Endothelial cell (in vitro differentiated cells): ENCODE data around the gene FBXO42. TPM values are rescaled to one million over a fixed set of nuclear protein-coding genes. Genes with fewer than 3 reads are reported as not detected.
A peak's percentile ranks its signal among the peaks of the same experiment; 100 is the strongest.

Source experiments
- DNase-seq: peaks from one replicate; pipeline ENCODE4 v3.0.0; 2021; ENCODE audit warnings: low spot score
- H3K27ac Mint-ChIP-seq: one replicate; pipeline ENCODE4 v1.8.0; 2021; ENCODE audit warnings: mixed read lengths, inconsistent platforms; ENCODE audit not compliant: unreplicated experiment
- H3K27me3 Mint-ChIP-seq: one replicate; pipeline ENCODE4 v1.8.0; 2021; ENCODE audit warnings: mild to moderate bottlenecking, moderate library complexity, mixed read lengths, inconsistent platforms; ENCODE audit not compliant: unreplicated experiment
- H3K36me3 Mint-ChIP-seq: one replicate; pipeline ENCODE4 v1.8.0; 2021; ENCODE audit warnings: mild to moderate bottlenecking, low read depth, mixed read lengths, inconsistent platforms; ENCODE audit not compliant: unreplicated experiment
- H3K4me1 Mint-ChIP-seq: one replicate; pipeline ENCODE4 v1.8.0; 2021; ENCODE audit warnings: mild to moderate bottlenecking, mixed read lengths, inconsistent platforms; ENCODE audit not compliant: unreplicated experiment
- H3K4me3 Mint-ChIP-seq: one replicate; pipeline ENCODE4 v1.8.0; 2021; ENCODE audit warnings: mild to moderate bottlenecking, mixed read lengths, inconsistent platforms; ENCODE audit not compliant: unreplicated experiment
- H3K9me3 Mint-ChIP-seq: one replicate; pipeline ENCODE4 v1.8.0; 2021; ENCODE audit warnings: mixed read lengths, inconsistent platforms; ENCODE audit not compliant: unreplicated experiment
- total RNA-seq: library from RNA; stranded (reverse); fragmentation: NEBNext Ultra II Directional; extraction: Animal tissue kit (Norgen Biotek cat#: 25700); gene quantifications from one replicate; pipeline ENCODE4 v1.2.1, GENCODE V29; 2021; ENCODE audit not compliant: unreplicated experiment
- TF ChIP-seq, protein P1 (sequence below): fragments of 200-600 bp; sonication (generic); IDR thresholded peaks from one replicate; pipeline ENCODE4 v1.5.0; 2021; ENCODE audit warnings: antibody characterized with exemption; ENCODE audit not compliant: unreplicated experiment

The FBXO42 gene
- total RNA-seq, 1 donor from 2014 or later, result 17.2 TPM

DNA sequence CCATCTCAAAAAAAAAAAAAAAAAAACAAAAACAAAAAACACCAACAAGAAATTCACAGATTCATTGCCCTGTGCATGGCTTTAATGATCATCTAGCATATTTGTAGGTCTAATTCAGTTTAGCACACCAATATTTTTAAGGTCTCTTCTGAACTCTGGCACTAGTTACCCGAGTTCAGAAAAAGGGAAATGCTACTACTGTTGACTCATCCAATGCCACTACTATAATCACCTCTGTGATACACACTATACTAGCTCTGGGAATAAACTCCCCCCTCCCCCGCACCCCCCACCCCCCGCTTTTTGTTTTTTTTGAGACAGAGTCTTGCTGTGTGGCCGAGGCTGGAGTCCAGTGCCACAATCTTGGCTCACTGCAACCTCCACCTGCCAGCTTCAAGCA is 55.6 kb downstream of the FBXO42 start:
- Mint-ChIP-seq H3K9me3 (no peaks in the 10 kb centered on the region), H3K27ac (no peak overlapping the region)
- DNase-seq, result no peak

DNA sequence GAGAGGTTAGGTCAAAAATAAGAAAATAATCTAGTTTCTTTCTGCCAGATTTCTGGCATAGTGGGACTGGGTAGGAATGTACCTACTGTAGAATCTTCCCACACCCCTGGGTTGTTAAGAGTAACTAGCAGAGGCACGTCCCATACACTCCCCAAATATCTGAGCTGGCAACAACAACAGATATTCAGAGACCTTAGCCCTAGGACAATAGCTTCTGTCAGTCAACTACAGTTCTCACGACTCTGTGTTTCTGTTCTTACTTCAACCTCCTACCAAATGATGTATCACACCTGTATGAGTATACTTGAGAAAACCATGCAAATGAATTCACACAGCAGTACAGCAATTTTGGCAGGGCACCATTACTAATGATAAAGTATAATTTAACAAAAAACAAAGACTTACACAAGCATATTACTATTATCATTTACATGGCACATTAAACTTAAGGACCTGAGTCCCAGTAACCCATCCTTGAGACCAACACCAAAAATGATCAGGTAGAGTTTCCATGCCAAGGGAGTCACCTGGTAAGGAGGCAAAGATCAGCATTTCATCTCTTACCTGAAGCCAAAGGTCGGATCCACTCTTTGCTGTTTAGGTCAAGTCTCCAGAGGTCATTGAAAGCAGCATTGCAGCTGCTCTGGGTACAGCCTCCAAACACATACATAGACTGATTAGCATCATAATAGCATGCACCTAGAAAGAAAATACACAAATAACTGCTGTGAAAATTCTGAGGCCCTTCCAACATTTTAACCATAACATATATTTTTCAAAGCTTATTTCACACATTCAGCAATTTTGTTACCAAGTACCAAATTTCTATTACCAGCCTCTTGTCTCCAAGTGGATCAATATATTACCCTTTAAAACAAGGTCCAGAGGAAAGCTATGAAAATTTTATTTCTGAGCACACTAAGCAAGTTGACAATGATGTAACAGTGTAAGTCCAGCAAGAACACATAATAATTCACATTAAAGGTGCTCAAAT is 57.8 kb downstream of the FBXO42 start:
- H3K27me3 Mint-ChIP-seq, result peaks cover 2% of the 10 kb centered on the region
- TF ChIP-seq, protein P1, sequence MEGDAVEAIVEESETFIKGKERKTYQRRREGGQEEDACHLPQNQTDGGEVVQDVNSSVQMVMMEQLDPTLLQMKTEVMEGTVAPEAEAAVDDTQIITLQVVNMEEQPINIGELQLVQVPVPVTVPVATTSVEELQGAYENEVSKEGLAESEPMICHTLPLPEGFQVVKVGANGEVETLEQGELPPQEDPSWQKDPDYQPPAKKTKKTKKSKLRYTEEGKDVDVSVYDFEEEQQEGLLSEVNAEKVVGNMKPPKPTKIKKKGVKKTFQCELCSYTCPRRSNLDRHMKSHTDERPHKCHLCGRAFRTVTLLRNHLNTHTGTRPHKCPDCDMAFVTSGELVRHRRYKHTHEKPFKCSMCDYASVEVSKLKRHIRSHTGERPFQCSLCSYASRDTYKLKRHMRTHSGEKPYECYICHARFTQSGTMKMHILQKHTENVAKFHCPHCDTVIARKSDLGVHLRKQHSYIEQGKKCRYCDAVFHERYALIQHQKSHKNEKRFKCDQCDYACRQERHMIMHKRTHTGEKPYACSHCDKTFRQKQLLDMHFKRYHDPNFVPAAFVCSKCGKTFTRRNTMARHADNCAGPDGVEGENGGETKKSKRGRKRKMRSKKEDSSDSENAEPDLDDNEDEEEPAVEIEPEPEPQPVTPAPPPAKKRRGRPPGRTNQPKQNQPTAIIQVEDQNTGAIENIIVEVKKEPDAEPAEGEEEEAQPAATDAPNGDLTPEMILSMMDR, result no peak
- peak overlapping the region; percentile 11 for H3K27ac Mint-ChIP-seq
- DNase-seq, result no peak
- H3K4me1 Mint-ChIP-seq, result peaks cover 6% of the 10 kb centered on the region
- H3K9me3 Mint-ChIP-seq, result no peaks in the 10 kb centered on the region
- H3K36me3 Mint-ChIP-seq, result peaks cover 5% of the 10 kb centered on the region
- H3K4me3 Mint-ChIP-seq, result no peak overlapping the region

More for the DNA sequence above, 55.6 kb downstream of the FBXO42 start:
- H3K4me3 Mint-ChIP-seq, result no peak overlapping the region
- TF ChIP-seq, protein P1, result no peak
- peaks cover 4% of the 10 kb centered on the region for H3K36me3 Mint-ChIP-seq
- H3K4me1 Mint-ChIP-seq, result peaks cover 6% of the 10 kb centered on the region
- peaks cover 2% of the 10 kb centered on the region for H3K27me3 Mint-ChIP-seq

DNA sequence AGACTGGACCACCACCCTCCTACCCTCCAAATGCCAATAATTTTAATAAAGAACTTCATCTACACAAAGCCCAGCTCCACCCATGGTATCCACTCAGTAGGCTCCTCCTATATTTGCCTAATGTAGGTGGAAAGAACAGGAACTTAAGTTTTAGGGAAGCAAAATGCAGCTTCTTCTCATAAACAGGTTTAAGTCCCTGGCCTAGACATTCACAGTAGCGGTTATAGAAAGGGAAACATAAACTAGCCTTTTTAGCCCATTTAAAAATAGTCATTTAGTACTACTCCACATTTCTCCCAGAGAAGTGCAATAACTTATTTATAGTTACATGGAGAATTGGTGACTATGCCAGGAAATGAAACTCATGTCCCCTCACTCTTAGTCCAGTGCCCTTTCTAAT is 58.7 kb downstream of the FBXO42 start:
- Mint-ChIP-seq H3K36me3 (peaks cover 8% of the 10 kb centered on the region), H3K4me1 (peaks cover 6% of the 10 kb centered on the region), H3K4me3 (no peak overlapping the region), H3K27me3 (peaks cover 5% of the 10 kb centered on the region), H3K9me3 (no peaks in the 10 kb centered on the region), H3K27ac (peak overlapping the region; percentile 11)
- TF ChIP-seq, protein P1, result no peak
- DNase-seq, result no peak

DNA sequence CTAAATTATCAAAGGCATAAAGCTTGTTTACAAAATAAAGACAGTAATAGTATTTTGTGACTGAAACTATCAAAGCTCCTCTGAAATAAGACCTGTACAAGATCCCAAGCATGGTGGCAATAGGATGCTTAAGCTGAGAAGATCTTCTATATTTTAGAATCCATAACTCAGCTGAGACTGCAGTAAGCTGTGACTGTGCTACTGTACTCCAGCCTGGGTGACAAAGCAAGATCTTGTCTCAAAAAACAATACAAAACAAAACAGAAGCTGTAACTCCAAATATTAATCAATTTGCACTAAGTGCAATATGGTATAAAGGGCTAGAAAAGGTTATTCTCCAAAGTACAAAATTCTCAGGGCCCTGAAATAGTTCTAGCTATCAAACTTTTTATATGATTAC is 59.5 kb downstream of the FBXO42 start:
- H3K27me3 Mint-ChIP-seq, result peaks cover 5% of the 10 kb centered on the region
- H3K4me1 Mint-ChIP-seq, result peaks cover 6% of the 10 kb centered on the region
- TF ChIP-seq, protein P1, result no peak
- no peak overlapping the region for H3K27ac Mint-ChIP-seq
- peaks cover 8% of the 10 kb centered on the region for H3K36me3 Mint-ChIP-seq
- no peak overlapping the region for H3K4me3 Mint-ChIP-seq
- no peak for DNase-seq
- no peaks in the 10 kb centered on the region for H3K9me3 Mint-ChIP-seq

DNA sequence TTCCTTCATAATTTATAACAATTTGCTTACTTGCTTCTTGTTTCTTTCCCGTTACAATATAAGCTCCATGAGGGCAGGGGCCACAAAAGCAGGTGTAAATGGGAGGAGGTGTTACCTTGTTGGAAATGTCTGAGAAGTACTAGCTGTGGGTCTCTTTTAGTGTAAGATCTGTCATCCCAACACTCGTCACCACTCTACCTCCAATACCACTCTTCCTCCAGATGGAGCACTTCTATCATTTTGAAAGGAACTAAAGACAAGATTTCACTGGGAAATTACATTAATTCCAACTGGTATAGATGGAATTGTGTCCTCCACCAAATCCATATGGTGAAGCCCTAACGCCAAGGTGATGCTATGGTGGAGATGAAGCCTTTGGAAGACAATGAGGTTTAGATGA is 62.3 kb downstream of the FBXO42 start:
- Mint-ChIP-seq H3K4me3 (no peak overlapping the region), H3K27ac (no peak overlapping the region), H3K27me3 (peaks cover 3% of the 10 kb centered on the region), H3K4me1 (peaks cover 6% of the 10 kb centered on the region), H3K36me3 (peaks cover 3% of the 10 kb centered on the region), H3K9me3 (no peaks in the 10 kb centered on the region)
- TF ChIP-seq, protein P1, result no peak
- no peak for DNase-seq
